ENCODE measurements around the gene GPC6.
"Not testable (repeated sequence)": the region's sequence is repeated elsewhere in the genome, so short reads cannot be mapped to it uniquely, and the experiment has no call there.

Gene GPC6

GRCh38 chr13:93450761-93451160 lies 224.2 kb downstream of the GPC6 start:
- no peak for DNase-seq

GRCh38 chr13:93454676-93455235 lies 228.1 kb downstream of the GPC6 start:
- DNase-seq: not testable (repeated sequence)

- DNase-seq: no peak
Measured at GRCh38 chr13:93455861-93456260, 229.3 kb downstream of the GPC6 start.

- DNase-seq: no peak
Measured at GRCh38 chr13:93460005-93460404, 233.4 kb downstream of the GPC6 start.

GRCh38 chr13:93462151-93462550 lies 235.5 kb downstream of the GPC6 start:
- no peak for DNase-seq

GRCh38 chr13:93466502-93467036 lies 240.0 kb downstream of the GPC6 start:
- DNase-seq: no peak

- DNase-seq: no peak
Measured at GRCh38 chr13:93467175-93467574, 240.6 kb downstream of the GPC6 start.

GRCh38 chr13:93468433-93468832 lies 241.8 kb downstream of the GPC6 start:
- DNase-seq: no peak

GRCh38 chr13:93472296-93472695 lies 245.7 kb downstream of the GPC6 start:
- no peak for DNase-seq

- no peak for DNase-seq
Measured at GRCh38 chr13:93472814-93473296, 246.2 kb downstream of the GPC6 start.

- DNase-seq: no peak
Measured at GRCh38 chr13:93473441-93474270, 247.0 kb downstream of the GPC6 start.

GRCh38 chr13:93476175-93476574 lies 249.6 kb downstream of the GPC6 start:
- no peak for DNase-seq

GRCh38 chr13:93477238-93477637 lies 250.6 kb downstream of the GPC6 start:
- no peak for DNase-seq

GRCh38 chr13:93480553-93481106 lies 254.0 kb downstream of the GPC6 start:
- DNase-seq: no peak

- DNase-seq: not testable (repeated sequence)
Measured at GRCh38 chr13:93496117-93496516, 269.5 kb downstream of the GPC6 start.

GRCh38 chr13:93496985-93497673 lies 270.5 kb downstream of the GPC6 start:
- no peak for DNase-seq

GRCh38 chr13:93499991-93500390 lies 273.4 kb downstream of the GPC6 start:
- no peak for DNase-seq

- no peak for DNase-seq
Measured at GRCh38 chr13:93502071-93502470, 275.5 kb downstream of the GPC6 start.

GRCh38 chr13:93502987-93503615 lies 276.5 kb downstream of the GPC6 start:
- no peak for DNase-seq

GRCh38 chr13:93505104-93505952 lies 278.7 kb downstream of the GPC6 start:
- no peak for DNase-seq

- DNase-seq: no peak
Measured at GRCh38 chr13:93511011-93511410, 284.4 kb downstream of the GPC6 start.

GRCh38 chr13:93515267-93515666 lies 288.7 kb downstream of the GPC6 start:
- DNase-seq: no peak
